Transverse colon (tissue), 4 donors: ENCODE results near the gene TENT5C. TPM values are rescaled to one million over a fixed set of nuclear protein-coding genes. Genes with fewer than 3 reads are reported as not detected.

Experiments used
- DNase-seq: peaks from one replicate; pipeline ENCODE4 v3.0.0-alpha.2; 2019
- H3K27ac ChIP-seq, 4 donors: fragments of 200-600 bp; sonication (generic); 2 replicates each; pipeline ENCODE4 v1.5.1; 2016 to 2018; ENCODE audit warnings: inconsistent platforms in 4 of 4
- H3K27me3 ChIP-seq: fragments of 200-600 bp; sonication (generic); 2 replicates; pipeline ENCODE4 v1.5.1; 2017; ENCODE audit warnings: inconsistent platforms
- H3K36me3 ChIP-seq, 4 donors: fragments of 200-600 bp; sonication (generic); 2 replicates each; pipeline ENCODE4 v1.5.1; 2017 to 2019; ENCODE audit warnings: inconsistent platforms in 4 of 4
- H3K4me1 ChIP-seq, 4 donors: fragments of 200-600 bp; sonication (generic); 2 replicates each; pipeline ENCODE4 v1.5.1; 2017 to 2020; ENCODE audit warnings: inconsistent platforms in 4 of 4
- H3K4me3 ChIP-seq, 4 donors: fragments of 200-600 bp; sonication (generic); 1 replicate in 1 of 4; 2 replicates in 3 of 4; pipeline versions ENCODE4 v1.5.1 to v1.6.1; 2017 to 2019; ENCODE audit warnings: inconsistent platforms in 4 of 4
- H3K9me3 ChIP-seq, 2 donors: fragments of 200-600 bp; sonication (generic); 2 replicates each; pipeline ENCODE4 v1.5.1; 2017 to 2019; ENCODE audit warnings: inconsistent platforms in 2 of 2
- CTCF ChIP-seq, 5 experiments: fragments of 200-600 bp in 3 of 5; fragments of 450-650 bp in 2 of 5; sonication (generic) in 3 of 5; IDR thresholded peaks; 1 replicate in 2 of 5; 2 replicates in 3 of 5; pipeline ENCODE4 v1.5.1; 2016 to 2017; ENCODE audit warnings: antibody characterized with exemption in 5 of 5, inconsistent platforms in 3 of 5, mild to moderate bottlenecking in 2 of 5, moderate library complexity in 1 of 5
- EP300 ChIP-seq: sonication (generic); formaldehyde crosslinking; IDR thresholded peaks from one replicate; pipeline ENCODE4 v1.6.1; 2017; ENCODE audit warnings: antibody characterized with exemption, low read depth
- POLR2A ChIP-seq: fragments of 450-650 bp; IDR thresholded peaks from one replicate; pipeline ENCODE4 v1.6.1; 2016; ENCODE audit warnings: antibody characterized with exemption, mild to moderate bottlenecking, moderate library complexity
- POLR2AphosphoS5 ChIP-seq, 3 donors: sonication (generic); formaldehyde crosslinking; IDR thresholded peaks; one replicate each; pipeline ENCODE4 v1.6.1; 2016; ENCODE audit warnings: antibody characterized with exemption in 3 of 3
- WGBS, 2 donors: methylation state at CpG; one replicate each; pipeline ENCODE4 v1.1.5; 2018; ENCODE audit warnings: low coverage in 1 of 2; 5-methylcytosine and 5-hydroxymethylcytosine counted together
- in situ Hi-C, 4 donors: fragments of 200-750 bp; cut with MboI; loops; one replicate each; pipeline versions ENCODE4 v1.15.0 to v1.15.1; 2017; ENCODE audit warnings: low sequenced_read_pairs in 3 of 4, low pct_ligation_motif_present in 1 of 4, low pct_unique_long_range_greater_than_20kb in 1 of 4
- intact Hi-C: fragments of 100-400 bp; cut with DNase I; formaldehyde crosslinking; loops from one replicate; pipeline ENCODE4 v1.15.1; 2023; ENCODE audit warnings: low total_unique reads
- total RNA-seq, 4 donors: library from RNA; depleted of rRNA; stranded (reverse); fragments of >200 nt; gene quantifications; one replicate each; pipeline ENCODE4 v1.1.0, GENCODE V29; 2016

The TENT5C gene
- total RNA-seq, 4 donors from 2014 or later: 3.4 to 30.8 (median 18.1) TPM

DNA sequence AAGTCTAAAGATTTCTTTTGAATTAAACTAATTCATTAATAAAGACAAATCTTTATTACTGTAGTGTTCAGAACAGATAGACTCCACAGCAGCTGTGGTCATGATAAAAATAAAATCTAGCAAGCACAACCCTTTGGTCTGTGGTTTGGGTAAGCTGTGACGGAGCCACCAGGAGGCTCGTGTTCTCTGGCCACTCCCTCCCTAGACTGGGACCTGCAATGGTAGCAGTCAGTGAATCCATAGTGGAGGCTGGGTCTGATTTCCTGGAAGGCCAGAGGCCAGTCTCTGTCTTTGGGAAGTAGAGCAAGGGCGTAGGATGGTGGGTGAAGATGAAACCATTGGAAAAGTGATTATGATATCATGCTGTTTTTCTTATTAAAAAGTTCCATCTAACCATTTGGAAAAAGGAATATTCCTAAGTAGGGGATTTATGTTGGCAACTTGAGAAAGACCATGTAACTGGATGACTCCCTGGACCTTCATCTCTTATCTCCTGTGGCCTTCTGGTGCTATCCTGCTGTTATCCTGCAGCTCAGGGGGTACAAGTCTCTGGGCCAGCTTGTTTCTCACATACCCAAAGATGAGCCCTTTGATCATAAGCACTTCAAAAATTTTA, 39.0 kb downstream of the TENT5C start:
- Histone ChIP-seq H3K36me3 (no peaks in the 10 kb centered on the region), H3K27ac (peak overlapping the region in 2 of 4 donors; percentile 5 to 8), H3K9me3 (no peaks in the 10 kb centered on the region), H3K4me1 (peaks cover 0 to 11% (median 5%) of the 10 kb centered on the region in 4 donors), H3K4me3 (no peak overlapping the region), H3K27me3 (no peaks in the 10 kb centered on the region)
- DNase-seq: no peak
- intact Hi-C loops (no loop called here), in situ Hi-C loops (no loop called here)
- no peak for TF ChIP-seq CTCF (IDR thresholded peaks at IDR 0.05)
- no peak for TF ChIP-seq EP300
- no peak for TF ChIP-seq POLR2AphosphoS5 (IDR thresholded peaks at IDR 0.05)
- TF ChIP-seq POLR2A: no peak
- WGBS, 2 donors: 78% methylated on average over 3 of the region's 3 CpGs

DNA sequence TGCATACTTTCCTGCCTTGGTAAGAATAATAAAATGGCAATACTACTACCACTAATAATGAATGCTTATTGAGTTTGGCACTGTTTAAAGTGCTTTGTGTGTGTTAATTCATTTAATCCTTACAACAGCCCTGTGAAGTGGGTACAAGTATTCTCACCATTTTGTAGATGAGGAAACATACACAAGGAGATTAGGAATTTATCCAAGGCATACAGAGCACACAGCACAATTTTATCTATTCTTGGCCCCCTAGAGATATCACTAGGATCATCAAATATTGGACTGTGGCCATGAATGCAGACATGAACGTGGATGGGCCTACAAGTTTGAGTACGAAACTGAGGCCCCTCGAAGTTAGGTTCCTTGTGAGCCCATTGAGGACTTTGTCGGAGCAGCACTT, 39.5 kb downstream of the TENT5C start:
- no peak for DNase-seq
- Histone ChIP-seq H3K9me3 (no peaks in the 10 kb centered on the region), H3K27ac (peak overlapping the region in 1 of 4 donors; percentile 5), H3K36me3 (no peaks in the 10 kb centered on the region), H3K4me1 (peaks cover 0 to 11% (median 5%) of the 10 kb centered on the region in 4 donors), H3K27me3 (no peaks in the 10 kb centered on the region), H3K4me3 (no peak overlapping the region)
- in situ Hi-C loops (no loop called here), intact Hi-C loops (no loop called here)
- WGBS, 2 donors: 87 to 94% methylated on average over 3 to 4 of the region's 4 CpGs
- TF ChIP-seq EP300 (no peak), POLR2AphosphoS5 (IDR thresholded peaks at IDR 0.05) (no peak), POLR2A (no peak)

DNA sequence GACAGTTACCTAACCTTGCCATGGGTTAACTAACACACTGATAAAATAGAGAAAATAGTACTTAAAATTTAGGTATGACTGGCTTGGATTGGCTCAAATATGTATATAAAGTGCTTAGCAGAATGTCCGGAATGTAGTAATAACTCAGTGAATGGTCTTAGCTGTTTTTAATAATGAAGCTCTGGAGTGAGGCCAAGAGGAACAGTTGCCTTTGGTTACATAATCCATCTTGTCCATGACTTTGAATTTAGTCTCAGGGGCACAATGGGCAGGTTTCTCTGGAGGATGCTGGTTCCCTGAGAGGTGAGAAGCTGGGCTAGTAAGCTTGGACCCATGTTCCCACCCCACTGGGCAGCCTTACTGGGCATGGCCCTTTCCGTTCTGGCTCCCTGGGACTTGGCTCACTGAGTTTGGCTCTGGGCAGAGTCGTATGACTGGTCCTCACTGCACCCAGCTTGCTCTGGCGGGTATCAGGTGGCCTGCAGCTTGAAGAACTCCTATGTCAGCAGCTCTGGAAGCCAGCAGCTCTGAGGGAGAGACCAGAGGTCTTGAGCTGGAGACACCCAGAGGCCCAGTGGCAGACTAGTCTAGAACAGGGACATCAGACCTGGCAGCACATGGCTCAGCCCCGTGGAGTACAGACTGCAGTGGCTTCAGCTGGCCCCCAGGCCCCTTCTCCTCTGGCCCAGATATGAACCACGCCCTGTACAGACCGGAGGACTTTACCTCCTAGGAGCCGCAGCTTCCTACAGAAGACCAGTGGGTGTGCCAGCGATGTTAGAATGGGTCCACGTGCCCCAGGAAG, 40.4 kb downstream of the TENT5C start:
- no peak for TF ChIP-seq POLR2A
- TF ChIP-seq CTCF (IDR thresholded peaks at IDR 0.05): no peak
- TF ChIP-seq EP300: no peak
- no peak for TF ChIP-seq POLR2AphosphoS5 (IDR thresholded peaks at IDR 0.05)
- in situ Hi-C loops: no loop called here
- Histone ChIP-seq H3K4me1 (peaks cover 0 to 11% (median 5%) of the 10 kb centered on the region in 4 donors), H3K27ac (no peak overlapping the region), H3K9me3 (no peaks in the 10 kb centered on the region), H3K27me3 (no peaks in the 10 kb centered on the region), H3K4me3 (no peak overlapping the region), H3K36me3 (no peaks in the 10 kb centered on the region)
- WGBS, 2 donors: 68 to 97% methylated on average over 3 to 9 of the region's 10 CpGs
- intact Hi-C loops: no loop called here
- no peak for DNase-seq

GRCh38 chr1:117646956-117647355, 41.1 kb downstream of the TENT5C start:
- in situ Hi-C loops: no loop called here
- H3K27ac ChIP-seq: no peak overlapping the region
- 83 to 87% methylated on average over 8 to 12 of the region's 12 CpGs for WGBS, 2 donors

More at GRCh38 chr1:117646956-117647355, 41.1 kb downstream of the TENT5C start:
- Histone ChIP-seq H3K27me3 (no peaks in the 10 kb centered on the region), H3K4me3 (no peak overlapping the region), H3K36me3 (no peaks in the 10 kb centered on the region), H3K9me3 (no peaks in the 10 kb centered on the region), H3K4me1 (peaks cover 0 to 11% (median 5%) of the 10 kb centered on the region in 4 donors)
- TF ChIP-seq POLR2AphosphoS5 (IDR thresholded peaks at IDR 0.05): no peak
- TF ChIP-seq CTCF (IDR thresholded peaks at IDR 0.05): no peak
- TF ChIP-seq EP300: no peak
- TF ChIP-seq POLR2A: no peak
- DNase-seq: no peak
- intact Hi-C loops: no loop called here
